Transverse colon (tissue), 4 donors: Measurements from ENCODE around the gene RNU1-4. TPM values are rescaled to one million over a fixed set of nuclear protein-coding genes. Genes with fewer than 3 reads are reported as not detected.
"Not testable (repeated sequence)": the region's sequence is repeated elsewhere in the genome, so short reads cannot be mapped to it uniquely, and the experiment has no call there.

Experiments used
- DNase-seq: peaks from one replicate; pipeline ENCODE4 v3.0.0-alpha.2; 2019
- H3K27ac ChIP-seq, 4 donors: fragments of 200-600 bp; sonication (generic); 2 replicates each; pipeline ENCODE4 v1.5.1; 2016 to 2018; ENCODE audit warnings: inconsistent platforms in 4 of 4
- H3K27me3 ChIP-seq: fragments of 200-600 bp; sonication (generic); 2 replicates; pipeline ENCODE4 v1.5.1; 2017; ENCODE audit warnings: inconsistent platforms
- H3K36me3 ChIP-seq, 4 donors: fragments of 200-600 bp; sonication (generic); 2 replicates each; pipeline ENCODE4 v1.5.1; 2017 to 2019; ENCODE audit warnings: inconsistent platforms in 4 of 4
- H3K4me1 ChIP-seq, 4 donors: fragments of 200-600 bp; sonication (generic); 2 replicates each; pipeline ENCODE4 v1.5.1; 2017 to 2020; ENCODE audit warnings: inconsistent platforms in 4 of 4
- H3K4me3 ChIP-seq, 4 donors: fragments of 200-600 bp; sonication (generic); 1 replicate in 1 of 4; 2 replicates in 3 of 4; pipeline versions ENCODE4 v1.5.1 to v1.6.1; 2017 to 2019; ENCODE audit warnings: inconsistent platforms in 4 of 4
- H3K9me3 ChIP-seq, 2 donors: fragments of 200-600 bp; sonication (generic); 2 replicates each; pipeline ENCODE4 v1.5.1; 2017 to 2019; ENCODE audit warnings: inconsistent platforms in 2 of 2
- EP300 ChIP-seq: sonication (generic); formaldehyde crosslinking; IDR thresholded peaks from one replicate; pipeline ENCODE4 v1.6.1; 2017; ENCODE audit warnings: antibody characterized with exemption, low read depth
- POLR2A ChIP-seq: fragments of 450-650 bp; IDR thresholded peaks from one replicate; pipeline ENCODE4 v1.6.1; 2016; ENCODE audit warnings: antibody characterized with exemption, mild to moderate bottlenecking, moderate library complexity
- POLR2AphosphoS5 ChIP-seq, 3 donors: sonication (generic); formaldehyde crosslinking; IDR thresholded peaks; one replicate each; pipeline ENCODE4 v1.6.1; 2016; ENCODE audit warnings: antibody characterized with exemption in 3 of 3
- WGBS, 2 donors: methylation state at CpG; one replicate each; pipeline ENCODE4 v1.1.5; 2018; ENCODE audit warnings: low coverage in 1 of 2; 5-methylcytosine and 5-hydroxymethylcytosine counted together
- in situ Hi-C, 4 donors: fragments of 200-750 bp; cut with MboI; loops; one replicate each; pipeline versions ENCODE4 v1.15.0 to v1.15.1; 2017; ENCODE audit warnings: low sequenced_read_pairs in 3 of 4, low pct_ligation_motif_present in 1 of 4, low pct_unique_long_range_greater_than_20kb in 1 of 4
- intact Hi-C: fragments of 100-400 bp; cut with DNase I; formaldehyde crosslinking; loops from one replicate; pipeline ENCODE4 v1.15.1; 2023; ENCODE audit warnings: low total_unique reads
- total RNA-seq, 4 donors: library from RNA; depleted of rRNA; stranded (reverse); fragments of >200 nt; gene quantifications; one replicate each; pipeline ENCODE4 v1.1.0, GENCODE V29; 2016
- TF ChIP-seq, protein P1 (sequence below), 5 experiments: fragments of 200-600 bp in 3 of 5; fragments of 450-650 bp in 2 of 5; sonication (generic) in 3 of 5; IDR thresholded peaks; 1 replicate in 2 of 5; 2 replicates in 3 of 5; pipeline ENCODE4 v1.5.1; 2016 to 2017; ENCODE audit warnings: antibody characterized with exemption in 5 of 5, inconsistent platforms in 3 of 5, mild to moderate bottlenecking in 2 of 5, moderate library complexity in 1 of 5

RNU1-4 gene
- total RNA-seq, 4 donors from 2014 or later, result under 0.01 TPM; not detected in 1

DNA sequence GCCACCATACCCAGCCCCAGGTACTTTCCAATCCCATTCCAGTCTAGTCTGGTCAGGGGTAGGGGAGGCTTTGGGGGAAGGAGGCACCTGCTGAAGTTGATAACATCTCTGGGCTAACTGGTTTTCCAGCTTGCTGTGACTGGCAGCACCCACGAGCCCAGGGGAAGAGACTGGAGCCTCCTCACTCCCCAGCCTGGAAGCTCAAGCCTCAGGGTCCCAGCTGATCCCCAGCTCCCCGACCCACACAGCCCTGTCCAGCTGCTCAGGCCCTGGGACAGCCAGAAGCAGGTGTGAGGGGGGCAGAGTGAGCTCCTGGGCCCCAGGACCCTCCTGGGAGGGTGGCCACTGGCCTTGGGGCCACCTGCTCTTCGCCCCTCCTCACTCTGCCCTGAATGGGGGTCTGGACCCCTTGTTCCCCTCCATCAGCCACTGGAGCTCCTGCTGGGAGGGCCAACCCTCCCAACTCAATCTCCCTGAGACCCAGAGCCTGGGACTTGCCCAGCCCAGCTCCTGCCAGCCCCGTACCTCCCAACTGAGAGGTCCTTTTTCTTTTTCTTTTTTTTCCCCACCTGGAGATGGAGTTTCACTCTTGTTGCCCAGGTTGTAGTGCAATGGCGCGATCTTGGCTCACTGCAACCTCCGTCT is 23.5 kb upstream of the RNU1-4 start:
- TF ChIP-seq POLR2A (no peak), EP300 (no peak), POLR2AphosphoS5 (IDR thresholded peaks at IDR 0.05) (no peak)
- TF ChIP-seq, protein P1, sequence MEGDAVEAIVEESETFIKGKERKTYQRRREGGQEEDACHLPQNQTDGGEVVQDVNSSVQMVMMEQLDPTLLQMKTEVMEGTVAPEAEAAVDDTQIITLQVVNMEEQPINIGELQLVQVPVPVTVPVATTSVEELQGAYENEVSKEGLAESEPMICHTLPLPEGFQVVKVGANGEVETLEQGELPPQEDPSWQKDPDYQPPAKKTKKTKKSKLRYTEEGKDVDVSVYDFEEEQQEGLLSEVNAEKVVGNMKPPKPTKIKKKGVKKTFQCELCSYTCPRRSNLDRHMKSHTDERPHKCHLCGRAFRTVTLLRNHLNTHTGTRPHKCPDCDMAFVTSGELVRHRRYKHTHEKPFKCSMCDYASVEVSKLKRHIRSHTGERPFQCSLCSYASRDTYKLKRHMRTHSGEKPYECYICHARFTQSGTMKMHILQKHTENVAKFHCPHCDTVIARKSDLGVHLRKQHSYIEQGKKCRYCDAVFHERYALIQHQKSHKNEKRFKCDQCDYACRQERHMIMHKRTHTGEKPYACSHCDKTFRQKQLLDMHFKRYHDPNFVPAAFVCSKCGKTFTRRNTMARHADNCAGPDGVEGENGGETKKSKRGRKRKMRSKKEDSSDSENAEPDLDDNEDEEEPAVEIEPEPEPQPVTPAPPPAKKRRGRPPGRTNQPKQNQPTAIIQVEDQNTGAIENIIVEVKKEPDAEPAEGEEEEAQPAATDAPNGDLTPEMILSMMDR (IDR thresholded peaks at IDR 0.05), result no peak
- no peak for DNase-seq
- Histone ChIP-seq H3K4me1 (no peaks in the 10 kb centered on the region), H3K36me3 (no peaks in the 10 kb centered on the region), H3K4me3 (no peak overlapping the region), H3K27ac (no peak overlapping the region), H3K27me3 (peaks cover 15% of the 10 kb centered on the region), H3K9me3 (no peaks in the 10 kb centered on the region)
- 78 to 81% methylated on average over 6 to 7 of the region's 7 CpGs for WGBS, 2 donors
- intact Hi-C loops, result no loop called here
- in situ Hi-C loops, result no loop called here

DNA sequence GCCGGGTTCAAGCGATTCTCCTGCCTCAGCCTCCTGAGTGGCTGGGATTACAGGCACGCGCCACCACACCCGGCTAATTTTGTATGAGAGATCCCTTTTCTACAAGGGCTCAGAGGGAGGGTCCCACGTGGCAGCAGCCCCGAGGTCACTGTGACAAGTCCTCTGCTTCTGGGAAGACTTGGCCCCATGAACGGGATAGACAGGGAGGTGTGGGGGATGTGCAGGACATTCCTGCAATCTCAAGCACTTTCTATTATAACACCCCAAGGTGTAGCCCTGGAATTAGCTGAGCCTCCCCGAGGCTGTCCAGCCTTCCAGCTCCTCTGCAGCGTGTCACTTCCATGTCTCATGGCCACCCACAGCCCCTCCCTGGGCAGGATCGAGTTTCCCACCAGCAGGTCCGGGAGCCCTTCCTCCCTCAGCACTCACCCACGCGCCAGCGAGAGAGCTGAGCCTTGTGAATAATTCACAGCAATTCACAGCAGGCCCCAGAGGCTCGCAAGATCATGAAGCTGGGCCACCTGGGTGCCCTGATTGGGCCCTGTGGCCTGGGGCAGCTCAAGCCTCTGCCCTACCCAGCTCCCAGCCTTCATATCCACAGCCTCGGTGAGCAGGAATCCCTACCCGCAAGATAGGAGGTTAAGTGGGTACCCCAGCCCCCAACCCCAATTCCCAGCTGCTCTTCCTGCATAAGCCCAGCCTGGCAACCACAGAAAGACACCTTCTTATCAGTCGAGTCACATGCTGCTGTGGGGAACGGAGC is 22.8 kb upstream of the RNU1-4 start:
- H3K9me3 ChIP-seq, result no peaks in the 10 kb centered on the region
- no peak overlapping the region for H3K4me3 ChIP-seq
- in situ Hi-C loops (no loop called here), intact Hi-C loops (no loop called here)
- no peak for TF ChIP-seq POLR2AphosphoS5 (IDR thresholded peaks at IDR 0.05)
- TF ChIP-seq, protein P1 (IDR thresholded peaks at IDR 0.05), result no peak
- no peak for TF ChIP-seq POLR2A
- no peak for TF ChIP-seq EP300
- H3K36me3 ChIP-seq, result no peaks in the 10 kb centered on the region
- no peak for DNase-seq
- 81 to 83% methylated on average over 17 to 19 of the region's 20 CpGs for WGBS, 2 donors
- peaks cover 15% of the 10 kb centered on the region for H3K27me3 ChIP-seq
- H3K4me1 ChIP-seq, result no peaks in the 10 kb centered on the region
- no peak overlapping the region for H3K27ac ChIP-seq

DNA sequence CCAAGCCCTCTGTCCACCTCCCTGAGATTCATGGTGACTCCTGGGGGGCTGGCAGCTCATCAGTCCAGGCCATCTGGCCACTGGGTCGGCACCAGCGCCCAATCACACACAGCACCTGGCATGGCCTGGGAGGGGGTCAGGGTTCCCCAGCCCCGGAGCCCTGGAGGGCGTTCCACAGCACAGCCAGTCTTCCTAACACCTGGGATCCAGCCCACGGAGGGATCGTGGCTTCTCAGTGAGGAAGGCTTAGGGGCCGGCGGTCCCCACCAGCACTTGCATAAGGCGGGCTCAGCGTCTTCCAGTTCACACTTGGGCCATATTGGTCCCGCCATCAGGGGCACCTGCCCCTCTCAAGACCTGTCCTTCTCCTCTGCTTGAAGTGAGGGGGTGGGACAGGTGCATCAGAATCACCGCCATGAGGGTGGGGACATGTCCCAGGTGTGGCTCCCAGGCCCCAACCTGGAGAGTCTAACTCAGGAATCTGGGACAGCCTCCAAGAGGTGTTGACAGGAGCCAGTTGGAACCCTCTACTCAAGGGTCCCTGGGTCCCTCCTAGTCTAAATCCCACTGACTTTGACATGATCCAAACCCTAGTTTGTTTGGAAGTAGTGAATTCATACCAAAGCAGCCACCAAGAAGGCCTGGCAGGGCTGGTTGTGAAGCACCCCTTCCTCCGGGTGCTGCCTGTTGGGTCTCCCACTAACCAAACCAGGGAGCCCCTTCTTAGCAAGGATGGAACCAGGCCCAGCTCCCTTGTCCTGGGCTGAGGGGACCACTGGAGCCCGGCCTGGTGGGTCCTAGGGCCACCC is 22.0 kb upstream of the RNU1-4 start:
- H3K4me1 ChIP-seq, H3K9me3 ChIP-seq, DNase-seq, H3K36me3 ChIP-seq, H3K27ac ChIP-seq, intact Hi-C loops, in situ Hi-C loops, H3K4me3 ChIP-seq: not testable (repeated sequence)
- peaks cover 15% of the 10 kb centered on the region for H3K27me3 ChIP-seq
- WGBS, 2 donors, result 84 to 100% methylated on average over 1 to 14 of the region's 14 CpGs

DNA sequence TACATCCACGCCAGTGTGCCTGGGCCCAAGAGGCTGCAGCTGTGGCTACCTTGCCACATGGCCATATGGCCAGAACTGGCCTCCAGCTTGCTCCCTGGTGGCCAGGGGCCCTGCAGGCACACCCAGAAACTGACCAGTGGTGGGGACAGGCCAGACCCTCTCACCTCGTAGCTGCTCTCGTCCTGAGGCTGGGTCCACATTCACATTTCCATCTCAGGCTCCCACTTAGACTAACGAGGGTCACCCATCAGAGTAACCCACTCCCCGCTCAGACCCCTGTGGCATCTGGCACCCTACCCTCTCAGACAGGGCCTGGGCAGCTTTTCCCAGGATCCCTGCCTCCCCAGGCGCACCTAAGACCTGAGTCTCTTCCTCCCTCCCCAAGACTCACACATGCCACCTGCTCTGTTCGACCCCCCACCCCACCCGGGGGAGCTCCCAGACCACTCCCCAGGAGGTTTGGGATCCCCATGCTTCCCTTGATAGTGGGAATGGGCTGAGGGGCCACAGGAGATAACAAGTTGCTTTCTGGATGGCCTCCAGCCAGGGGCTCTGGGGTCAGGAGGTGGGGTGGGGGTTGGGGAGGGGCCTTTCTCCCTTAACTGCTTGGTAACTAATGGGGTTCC is 21.3 kb upstream of the RNU1-4 start:
- in situ Hi-C loops (no loop called here), intact Hi-C loops (no loop called here)
- DNase-seq, result no peak
- Histone ChIP-seq H3K4me1 (no peaks in the 10 kb centered on the region), H3K9me3 (no peaks in the 10 kb centered on the region), H3K27ac (no peak overlapping the region), H3K4me3 (no peak overlapping the region), H3K36me3 (no peaks in the 10 kb centered on the region), H3K27me3 (peaks cover 15% of the 10 kb centered on the region)
- TF ChIP-seq POLR2A (no peak), EP300 (no peak), POLR2AphosphoS5 (IDR thresholded peaks at IDR 0.05) (no peak)
- TF ChIP-seq, protein P1 (IDR thresholded peaks at IDR 0.05), result no peak
- whole genome bisulfite sequencing, 2 donors, result 89 to 90% methylated on average over 7 to 8 of the region's 8 CpGs
